Lower lobe of right lung (tissue), 2 donors: ENCODE measurements around the gene LYPD6B. TPM values are rescaled to one million over a fixed set of nuclear protein-coding genes. Genes with fewer than 3 reads are reported as not detected.
A peak's percentile ranks its signal among the peaks of the same experiment; 100 is the strongest.

Experiments used
- ATAC-seq, 2 donors: fragments of 200-7000 bp; cut with Tn5 transposase; one replicate each; pipeline ENCODE4 v1.9.1; 2020 to 2022; ENCODE audit warnings: mild to moderate bottlenecking in 2 of 2, moderate library complexity in 2 of 2
- DNase-seq: peaks from one replicate; pipeline ENCODE4 v3.0.0-alpha.2; 2020
- H3K27ac ChIP-seq: fragments of 200-600 bp; one replicate; pipeline ENCODE4 v1.8.0; 2022
- H3K27me3 ChIP-seq: fragments of 200-600 bp; one replicate; pipeline ENCODE4 v1.8.0; 2022; ENCODE audit warnings: low read depth
- H3K36me3 ChIP-seq: fragments of 200-600 bp; one replicate; pipeline ENCODE4 v1.8.0; 2022; ENCODE audit warnings: mild to moderate bottlenecking
- H3K4me1 ChIP-seq: fragments of 200-600 bp; one replicate; pipeline ENCODE4 v1.8.0; 2022
- H3K4me3 ChIP-seq: fragments of 200-600 bp; one replicate; pipeline ENCODE4 v1.8.0; 2022; ENCODE audit warnings: mild to moderate bottlenecking
- H3K9me3 ChIP-seq: fragments of 200-600 bp; one replicate; pipeline ENCODE4 v1.8.0; 2022
- intact Hi-C: fragments of 100-400 bp; cut with DNase I; formaldehyde crosslinking; loops from one replicate; pipeline ENCODE4 v1.11.0; 2022
- total RNA-seq: library from RNA; stranded (reverse); fragmentation: NEBNext Ultra II Directional; extraction: Animal tissue kit (Norgen Biotek cat#: 25700); gene quantifications from one replicate; pipeline ENCODE4 v1.2.1, GENCODE V29; 2021
- TF ChIP-seq, protein P1 (sequence below): fragments of 200-600 bp; IDR thresholded peaks from one replicate; pipeline ENCODE4 v1.8.0; 2022; ENCODE audit warnings: antibody characterized with exemption, mild to moderate bottlenecking
- donor health status: DM: no; HTN: yes; CAD: no; lungs with severe emphysema.

The LYPD6B gene
- total RNA-seq, 1 donor from 2014 or later: 2.0 TPM

- no peak overlapping the region for H3K4me3 ChIP-seq
- no peaks in the 10 kb centered on the region for H3K36me3 ChIP-seq
- H3K9me3 ChIP-seq: no peaks in the 10 kb centered on the region
- intact Hi-C loops: no loop called here
- ATAC-seq (no peak), DNase-seq (no peak)
- H3K27ac ChIP-seq: no peak overlapping the region
- no peaks in the 10 kb centered on the region for H3K27me3 ChIP-seq
- TF ChIP-seq, protein P1, sequence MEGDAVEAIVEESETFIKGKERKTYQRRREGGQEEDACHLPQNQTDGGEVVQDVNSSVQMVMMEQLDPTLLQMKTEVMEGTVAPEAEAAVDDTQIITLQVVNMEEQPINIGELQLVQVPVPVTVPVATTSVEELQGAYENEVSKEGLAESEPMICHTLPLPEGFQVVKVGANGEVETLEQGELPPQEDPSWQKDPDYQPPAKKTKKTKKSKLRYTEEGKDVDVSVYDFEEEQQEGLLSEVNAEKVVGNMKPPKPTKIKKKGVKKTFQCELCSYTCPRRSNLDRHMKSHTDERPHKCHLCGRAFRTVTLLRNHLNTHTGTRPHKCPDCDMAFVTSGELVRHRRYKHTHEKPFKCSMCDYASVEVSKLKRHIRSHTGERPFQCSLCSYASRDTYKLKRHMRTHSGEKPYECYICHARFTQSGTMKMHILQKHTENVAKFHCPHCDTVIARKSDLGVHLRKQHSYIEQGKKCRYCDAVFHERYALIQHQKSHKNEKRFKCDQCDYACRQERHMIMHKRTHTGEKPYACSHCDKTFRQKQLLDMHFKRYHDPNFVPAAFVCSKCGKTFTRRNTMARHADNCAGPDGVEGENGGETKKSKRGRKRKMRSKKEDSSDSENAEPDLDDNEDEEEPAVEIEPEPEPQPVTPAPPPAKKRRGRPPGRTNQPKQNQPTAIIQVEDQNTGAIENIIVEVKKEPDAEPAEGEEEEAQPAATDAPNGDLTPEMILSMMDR: no peak
- no peaks in the 10 kb centered on the region for H3K4me1 ChIP-seq
Observed at GRCh38 chr2:149000158-149000938, 38.2 kb upstream of the LYPD6B start.

GRCh38 chr2:149001496-149001895 lies 37.0 kb upstream of the LYPD6B start:
- ATAC-seq: no peak
- H3K27me3 ChIP-seq: no peaks in the 10 kb centered on the region
- DNase-seq: no peak

DNA sequence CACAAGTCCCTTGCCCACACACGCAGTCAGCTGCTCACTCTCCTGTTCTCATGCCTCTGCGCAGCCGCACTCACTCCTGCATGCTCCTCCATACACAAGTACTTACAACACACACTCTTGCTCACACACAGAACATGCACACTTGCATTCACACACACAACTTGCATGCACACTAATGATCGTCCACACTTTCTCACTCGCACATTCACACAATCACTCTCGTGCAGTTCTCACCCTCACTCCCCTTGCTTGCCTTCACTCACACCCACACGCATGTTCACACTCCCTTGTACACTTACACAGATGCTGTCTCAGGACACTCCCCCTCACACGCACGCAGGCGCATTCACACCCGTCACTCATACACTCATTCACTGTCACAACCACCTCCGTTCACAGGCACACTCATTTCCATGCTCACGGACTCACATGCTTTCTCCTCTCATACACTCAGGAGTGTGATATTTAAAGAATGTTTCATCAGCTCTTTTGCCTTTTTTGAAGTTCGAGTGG lies 36.1 kb upstream of the LYPD6B start:
- no peak for ATAC-seq
- Histone ChIP-seq H3K4me1 (no peaks in the 10 kb centered on the region), H3K27me3 (no peaks in the 10 kb centered on the region), H3K9me3 (no peaks in the 10 kb centered on the region), H3K4me3 (no peak overlapping the region), H3K36me3 (no peaks in the 10 kb centered on the region), H3K27ac (no peak overlapping the region)
- TF ChIP-seq, protein P1: no peak
- intact Hi-C loops: no loop called here
- no peak for DNase-seq

More at GRCh38 chr2:149001496-149001895, 37.0 kb upstream of the LYPD6B start:
- H3K4me3 ChIP-seq: no peak overlapping the region
- no peaks in the 10 kb centered on the region for H3K4me1 ChIP-seq
- intact Hi-C loops: no loop called here
- TF ChIP-seq, protein P1: no peak
- H3K36me3 ChIP-seq: no peaks in the 10 kb centered on the region
- H3K9me3 ChIP-seq: no peaks in the 10 kb centered on the region
- no peak overlapping the region for H3K27ac ChIP-seq

GRCh38 chr2:149002891-149003740 lies 35.4 kb upstream of the LYPD6B start:
- no peaks in the 10 kb centered on the region for H3K36me3 ChIP-seq
- intact Hi-C loops: no loop called here
- no peaks in the 10 kb centered on the region for H3K4me1 ChIP-seq
- no peaks in the 10 kb centered on the region for H3K27me3 ChIP-seq
- H3K4me3 ChIP-seq: no peak overlapping the region
- DNase-seq (no peak), ATAC-seq (peak in 1 of 2 donors; percentile 28)
- H3K27ac ChIP-seq: no peak overlapping the region
- TF ChIP-seq, protein P1: no peak
- no peaks in the 10 kb centered on the region for H3K9me3 ChIP-seq

- Histone ChIP-seq H3K4me3 (no peak overlapping the region), H3K9me3 (no peaks in the 10 kb centered on the region), H3K4me1 (no peaks in the 10 kb centered on the region), H3K27me3 (no peaks in the 10 kb centered on the region), H3K27ac (no peak overlapping the region), H3K36me3 (no peaks in the 10 kb centered on the region)
- TF ChIP-seq, protein P1: no peak
- intact Hi-C loops: no loop called here
- ATAC-seq (no peak), DNase-seq (no peak)
Observed at GRCh38 chr2:149004836-149005235, 33.7 kb upstream of the LYPD6B start.
